Nephron (organoid): Measurements from ENCODE around the gene HMX1.

Experiments used
- H3K27ac Mint-ChIP-seq, 3 experiments: 2 replicates each; pipeline ENCODE4 v1.8.0; 2020; ENCODE audit warnings: mixed read lengths in 3 of 3, mild to moderate bottlenecking in 2 of 3, moderate library complexity in 1 of 3
- H3K27me3 Mint-ChIP-seq: 2 replicates; pipeline ENCODE4 v1.8.0; 2021; ENCODE audit warnings: low read depth, mild to moderate bottlenecking, moderate library complexity, mixed read lengths
- H3K36me3 Mint-ChIP-seq: 2 replicates; pipeline ENCODE4 v1.8.0; 2020; ENCODE audit warnings: low read depth, mixed read lengths
- H3K4me1 Mint-ChIP-seq: 2 replicates; pipeline ENCODE4 v1.8.0; 2020; ENCODE audit warnings: mixed read lengths
- H3K4me3 Mint-ChIP-seq, 3 experiments: 2 replicates each; pipeline ENCODE4 v1.8.0; 2020; ENCODE audit warnings: mild to moderate bottlenecking in 3 of 3, mixed read lengths in 3 of 3, moderate library complexity in 2 of 3
- H3K9me3 Mint-ChIP-seq: 2 replicates; pipeline ENCODE4 v1.8.0; 2020; ENCODE audit warnings: mixed read lengths
- CTCF ChIP-seq, 3 experiments: fragments of 200-600 bp; sonication (generic); IDR thresholded peaks; one replicate each; pipeline ENCODE4 v1.5.0; 2021; ENCODE audit warnings: antibody characterized with exemption in 3 of 3; ENCODE audit not compliant: unreplicated experiment in 3 of 3

Gene HMX1

GRCh38 chr4:8854016-8854415 lies 17.6 kb downstream of the HMX1 start:
- peaks cover 22% of the 10 kb centered on the region for H3K4me1 Mint-ChIP-seq
- no peaks in the 10 kb centered on the region for H3K36me3 Mint-ChIP-seq
- no peak for TF ChIP-seq CTCF (IDR thresholded peaks at IDR 0.05; ENCODE audit: unreplicated experiment in 3 of 3)
- H3K4me3 Mint-ChIP-seq: no peak overlapping the region
- H3K27ac Mint-ChIP-seq: no peak overlapping the region
- H3K27me3 Mint-ChIP-seq: peaks cover 89% of the 10 kb centered on the region
- peaks cover 5% of the 10 kb centered on the region for H3K9me3 Mint-ChIP-seq

GRCh38 chr4:8853249-8853648 lies 18.4 kb downstream of the HMX1 start:
- H3K9me3 Mint-ChIP-seq: peaks cover 5% of the 10 kb centered on the region
- TF ChIP-seq CTCF (IDR thresholded peaks at IDR 0.05; ENCODE audit: unreplicated experiment in 3 of 3): no peak
- H3K36me3 Mint-ChIP-seq: no peaks in the 10 kb centered on the region
- peaks cover 90% of the 10 kb centered on the region for H3K27me3 Mint-ChIP-seq
- no peak overlapping the region for H3K4me3 Mint-ChIP-seq
- no peak overlapping the region for H3K27ac Mint-ChIP-seq
- peaks cover 22% of the 10 kb centered on the region for H3K4me1 Mint-ChIP-seq

DNA sequence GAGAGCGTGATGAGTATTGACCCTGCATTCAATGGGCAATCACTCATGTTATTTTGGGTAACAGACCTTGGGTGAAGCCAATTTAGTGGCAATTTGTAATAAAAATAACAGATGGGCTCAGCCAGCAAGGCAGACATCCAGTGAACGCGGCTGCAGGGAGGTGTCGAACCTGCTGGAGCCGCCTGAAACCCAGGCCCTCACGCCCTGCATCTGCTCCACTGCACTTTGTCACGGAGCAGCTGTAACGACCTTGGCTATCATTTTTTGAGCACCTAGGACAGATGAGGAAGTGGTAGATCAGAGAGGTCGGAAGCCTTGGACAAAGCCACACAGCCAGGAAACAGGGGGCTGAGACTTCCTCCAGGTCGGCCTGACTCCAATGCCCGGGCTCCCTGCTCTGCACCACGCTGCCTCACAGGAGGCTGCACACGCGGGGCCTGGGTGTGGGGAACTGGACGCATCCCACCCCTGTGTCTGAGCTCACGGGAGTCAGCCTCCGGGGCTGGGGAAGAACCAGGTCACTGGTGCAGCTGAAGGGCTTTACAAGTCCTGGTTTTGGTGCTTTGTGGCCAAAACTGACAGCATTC lies 19.4 kb downstream of the HMX1 start:
- no peak for TF ChIP-seq CTCF (IDR thresholded peaks at IDR 0.05; ENCODE audit: unreplicated experiment in 3 of 3)
- H3K9me3 Mint-ChIP-seq: peaks cover 5% of the 10 kb centered on the region
- H3K27ac Mint-ChIP-seq: no peak overlapping the region
- no peak overlapping the region for H3K4me3 Mint-ChIP-seq
- H3K4me1 Mint-ChIP-seq: peaks cover 22% of the 10 kb centered on the region
- H3K36me3 Mint-ChIP-seq: no peaks in the 10 kb centered on the region
- H3K27me3 Mint-ChIP-seq: peaks cover 90% of the 10 kb centered on the region

DNA sequence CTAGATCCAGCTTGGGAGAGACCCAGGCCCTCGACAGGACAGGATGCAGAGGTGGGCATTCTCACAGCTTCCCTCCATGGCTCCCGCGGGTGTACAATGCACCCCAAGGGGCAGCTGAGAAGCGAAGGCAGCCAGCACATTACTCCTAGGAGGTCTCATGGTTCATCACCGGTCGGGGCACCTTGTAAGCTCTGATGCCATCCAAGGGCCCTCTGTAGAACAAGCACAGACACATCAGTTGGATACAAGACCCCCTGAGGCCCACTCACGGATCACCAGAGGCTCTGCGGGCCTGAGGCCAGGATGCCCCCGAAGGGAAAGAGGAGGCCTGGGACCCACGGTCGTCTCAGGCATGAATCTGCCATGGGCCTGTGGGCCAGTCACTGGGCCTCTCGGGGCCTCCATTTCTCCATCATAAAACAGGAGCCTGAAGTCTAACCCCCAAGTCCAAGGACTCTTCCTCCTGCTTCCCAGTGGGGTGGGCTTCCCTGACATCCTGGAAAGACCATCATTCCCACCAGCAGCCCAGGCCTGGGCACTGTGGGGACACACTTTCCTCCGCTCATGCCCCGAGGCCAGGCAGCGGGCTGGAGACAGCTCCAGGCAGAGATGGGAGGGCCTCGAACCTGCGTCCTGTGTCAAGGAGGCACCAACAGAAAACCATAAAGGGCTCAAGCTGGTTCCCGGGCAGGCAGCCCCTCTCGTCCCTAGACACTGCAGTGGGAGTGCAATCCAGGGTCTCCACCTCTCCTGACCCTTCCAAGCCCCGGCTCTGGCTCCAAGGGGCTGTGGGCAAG lies 20.1 kb downstream of the HMX1 start:
- Mint-ChIP-seq H3K36me3 (no peaks in the 10 kb centered on the region), H3K4me3 (no peak overlapping the region), H3K9me3 (peaks cover 5% of the 10 kb centered on the region), H3K27me3 (peaks cover 88% of the 10 kb centered on the region), H3K27ac (no peak overlapping the region), H3K4me1 (peaks cover 17% of the 10 kb centered on the region)
- TF ChIP-seq CTCF (IDR thresholded peaks at IDR 0.05; ENCODE audit: unreplicated experiment in 3 of 3): no peak

DNA sequence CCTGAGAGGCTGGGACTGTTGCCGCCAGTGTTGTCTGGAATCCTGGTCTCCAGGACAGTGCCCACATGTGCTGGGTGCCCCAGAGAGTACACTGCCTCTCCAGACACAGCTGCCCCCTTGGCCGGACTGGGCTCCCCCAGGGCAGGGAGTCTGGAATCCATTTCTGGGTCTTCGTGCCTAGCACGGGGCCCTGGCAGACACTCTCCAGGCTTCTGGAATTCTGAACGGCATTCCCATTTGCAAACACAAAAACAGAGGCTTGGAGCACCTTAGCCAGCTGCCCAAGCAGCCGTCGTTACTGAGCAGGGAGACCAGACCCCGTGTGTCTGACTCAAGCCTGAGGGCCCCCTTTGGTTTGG lies 20.8 kb downstream of the HMX1 start:
- Mint-ChIP-seq H3K27ac (no peak overlapping the region), H3K4me3 (no peak overlapping the region), H3K27me3 (peaks cover 86% of the 10 kb centered on the region), H3K9me3 (peaks cover 5% of the 10 kb centered on the region), H3K4me1 (peaks cover 10% of the 10 kb centered on the region), H3K36me3 (no peaks in the 10 kb centered on the region)
- TF ChIP-seq CTCF (IDR thresholded peaks at IDR 0.05; ENCODE audit: unreplicated experiment in 3 of 3): no peak
